GM12875 (cell line): Measurements from ENCODE around the gene AMACR.
"Not testable (repeated sequence)": the region's sequence is repeated elsewhere in the genome, so short reads cannot be mapped to it uniquely, and the experiment has no call there.

Experiments
- H3K4me3 ChIP-seq: one replicate; pipeline ENCODE4 v1.5.1; 2011; ENCODE audit warnings: low read depth, low read length, control low read depth
- CTCF ChIP-seq: IDR thresholded peaks from 2 replicates; pipeline ENCODE4 v1.5.1; 2011; ENCODE audit warnings: low read depth, mild to moderate bottlenecking, control low read depth, inconsistent platforms, low read length, moderate library complexity, borderline replicate concordance; ENCODE audit not compliant: insufficient read depth

Gene AMACR

GRCh38 chr5:33957577-33958150 lies 50.2 kb downstream of the AMACR start:
- no peak overlapping the region for H3K4me3 ChIP-seq
- no peak for TF ChIP-seq CTCF

GRCh38 chr5:33952175-33952574 lies 55.7 kb downstream of the AMACR start:
- H3K4me3 ChIP-seq: not testable (repeated sequence)

- no peak for TF ChIP-seq CTCF
- no peak overlapping the region for H3K4me3 ChIP-seq
These were observed 63.2 kb downstream of the AMACR start for GRCh38 chr5:33944543-33945132.

- no peak overlapping the region for H3K4me3 ChIP-seq
- no peak for TF ChIP-seq CTCF
These were observed 66.8 kb downstream of the AMACR start for GRCh38 chr5:33941090-33941489.

- no peak overlapping the region for H3K4me3 ChIP-seq
- TF ChIP-seq CTCF: no peak
These were observed 68.1 kb downstream of the AMACR start for GRCh38 chr5:33939556-33940262.

GRCh38 chr5:33938881-33939280 lies 69.0 kb downstream of the AMACR start:
- no peak for TF ChIP-seq CTCF
- H3K4me3 ChIP-seq: no peak overlapping the region

GRCh38 chr5:33938507-33938796 lies 69.4 kb downstream of the AMACR start:
- no peak overlapping the region for H3K4me3 ChIP-seq
- no peak for TF ChIP-seq CTCF
